ENCODE results near the gene WFIKKN1.
"Not testable (repeated sequence)": the region's sequence is repeated elsewhere in the genome, so short reads cannot be mapped to it uniquely, and the experiment has no call there.

WFIKKN1 gene

GRCh38 chr16:595942-596735, 34.6 kb upstream of the WFIKKN1 start:
- no peak for DNase-seq (ENCODE audit: low spot score)

GRCh38 chr16:596736-597060, 34.1 kb upstream of the WFIKKN1 start:
- DNase-seq (ENCODE audit: low spot score): no peak

GRCh38 chr16:597655-598054, 33.1 kb upstream of the WFIKKN1 start:
- not testable (repeated sequence) for DNase-seq (ENCODE audit: low spot score)

GRCh38 chr16:598823-599739, 31.7 kb upstream of the WFIKKN1 start:
- DNase-seq (ENCODE audit: low spot score): no peak

- DNase-seq (ENCODE audit: low spot score): peak; percentile 71
These were observed 30.0 kb upstream of the WFIKKN1 start for GRCh38 chr16:600781-601180.

- DNase-seq (ENCODE audit: low spot score): no peak
These were observed 26.9 kb upstream of the WFIKKN1 start for GRCh38 chr16:603933-604332.

- DNase-seq (ENCODE audit: low spot score): no peak
These were observed 24.0 kb upstream of the WFIKKN1 start for GRCh38 chr16:606656-607307.

GRCh38 chr16:608019-608418, 22.8 kb upstream of the WFIKKN1 start:
- DNase-seq (ENCODE audit: low spot score): no peak

GRCh38 chr16:609316-609715, 21.5 kb upstream of the WFIKKN1 start:
- no peak for DNase-seq (ENCODE audit: low spot score)

- no peak for DNase-seq (ENCODE audit: low spot score)
These were observed 20.8 kb upstream of the WFIKKN1 start for GRCh38 chr16:609984-610383.

- DNase-seq (ENCODE audit: low spot score): no peak
These were observed 20.0 kb upstream of the WFIKKN1 start for GRCh38 chr16:610513-611381.

- no peak for DNase-seq (ENCODE audit: low spot score)
These were observed 15.7 kb upstream of the WFIKKN1 start for GRCh38 chr16:615122-615521.

- no peak for DNase-seq (ENCODE audit: low spot score)
These were observed 13.8 kb upstream of the WFIKKN1 start for GRCh38 chr16:616733-617586.

- no peak for DNase-seq (ENCODE audit: low spot score)
These were observed 12.9 kb upstream of the WFIKKN1 start for GRCh38 chr16:617855-618254.

GRCh38 chr16:619476-620100, 11.2 kb upstream of the WFIKKN1 start:
- DNase-seq (ENCODE audit: low spot score): no peak

GRCh38 chr16:620700-621525, 9.9 kb upstream of the WFIKKN1 start:
- DNase-seq (ENCODE audit: low spot score): no peak

- no peak for DNase-seq (ENCODE audit: low spot score)
These were observed 9.2 kb upstream of the WFIKKN1 start for GRCh38 chr16:621526-622105.

- DNase-seq (ENCODE audit: low spot score): no peak
These were observed 7.9 kb upstream of the WFIKKN1 start for GRCh38 chr16:622920-623280.

- no peak for DNase-seq (ENCODE audit: low spot score)
These were observed 6.2 kb upstream of the WFIKKN1 start for GRCh38 chr16:624526-625070.
